Measurements from ENCODE around the gene NINJ1. TPM values are rescaled to one million over a fixed set of nuclear protein-coding genes. Genes with fewer than 3 reads are reported as not detected.

The NINJ1 gene
- total and polyA plus RNA-seq, 12 donors: 35.5 to 77.1 (median 41.3) TPM

GRCh38 chr9:93097511-93098201, 36.4 kb downstream of the NINJ1 start:
- intact Hi-C loops (cut with DNase I): loop anchor here in 3 of 10 donors (5.0 to 10.0 kb wide), 3 partner anchors 45 to 355 kb away; partner anchors contain the start of genes FAM120A (in 1 of the 3) and FAM120AOS (in 1 of the 3)
- H3K36me3 ChIP-seq: no peaks in the 10 kb centered on the region

GRCh38 chr9:93096811-93097382, 37.2 kb downstream of the NINJ1 start:
- peaks cover 18 to 72% (median 59%) of the 10 kb centered on the region in 9 donors for H3K4me1 ChIP-seq
- 18 to 22% methylated on average over 16 of the region's 16 CpGs for WGBS, 2 donors

More at GRCh38 chr9:93097511-93098201, 36.4 kb downstream of the NINJ1 start:
- Histone ChIP-seq H3K27ac (peak overlapping the region in 9 of 10 donors; percentile 26 to 97 (median 94)), H3K9me3 (no peaks in the 10 kb centered on the region), H3K4me3 (peak overlapping the region in 9 of 10 donors; percentile 83 to 100 (median 98)), H3K4me1 (peaks cover 18 to 65% (median 57%) of the 10 kb centered on the region in 9 donors), H3K27me3 (no peaks in the 10 kb centered on the region)
- ATAC-seq (no peak), DNase-seq (no peak)
- no peak for TF ChIP-seq CTCF (IDR thresholded peaks at IDR 0.05)
- 77 to 93% methylated on average over 11 of the region's 11 CpGs for WGBS, 2 donors

GRCh38 chr9:93096131-93096802, 37.8 kb downstream of the NINJ1 start, which contains the start of gene CARD19:
CARD19 (plus strand) TSS chr9:93096217; CDS start chr9:93096346, 129 bp downstream.
- ATAC-seq (peak in 4 of 8 donors; percentile 2 to 6 (median 4)), DNase-seq (peak; percentile 47 to 64)
- peaks cover 18 to 72% (median 59%) of the 10 kb centered on the region in 9 donors for H3K4me1 ChIP-seq
- 0 to 1% methylated on average over 34 to 65 of the region's 65 CpGs for WGBS, 2 donors
- H3K27ac ChIP-seq: peak within 1 kb of the TSS; percentile 91 to 99 (median 96)
- H3K4me3 ChIP-seq: peak within 1 kb of the TSS; percentile 83 to 100 (median 97)
- H3K36me3 ChIP-seq: no peaks in the 10 kb centered on the region
- peak in 3 of 9 donors; percentile 17 to 27 (median 23) for TF ChIP-seq CTCF (IDR thresholded peaks at IDR 0.05)
- intact Hi-C loops (cut with DNase I): loop anchor here in 3 of 10 donors (5.0 to 10.0 kb wide), 3 partner anchors 44 to 356 kb away; partner anchors contain the start of genes FAM120A (in 1 of the 3) and FAM120AOS (in 1 of the 3)
- no peaks in the 10 kb centered on the region for H3K27me3 ChIP-seq
- H3K9me3 ChIP-seq: peaks cover 0 to 7% (median 2%) of the 10 kb centered on the region in 11 donors

More at GRCh38 chr9:93096811-93097382, 37.2 kb downstream of the NINJ1 start:
- no peak for ATAC-seq
- H3K4me3 ChIP-seq: peak overlapping the region; percentile 83 to 100 (median 97)
- no peaks in the 10 kb centered on the region for H3K27me3 ChIP-seq
- H3K9me3 ChIP-seq: peaks cover 0 to under 1% (median 0%) of the 10 kb centered on the region in 11 donors
- H3K27ac ChIP-seq: peak overlapping the region; percentile 20 to 97 (median 94)
- intact Hi-C loops (cut with DNase I): loop anchor here in 3 of 10 donors (5.0 to 10.0 kb wide), 3 partner anchors 45 to 355 kb away; partner anchors contain the start of genes FAM120A (in 1 of the 3) and FAM120AOS (in 1 of the 3)
- no peak for DNase-seq
- no peaks in the 10 kb centered on the region for H3K36me3 ChIP-seq
- TF ChIP-seq CTCF (IDR thresholded peaks at IDR 0.05): no peak

All from heart right ventricle (tissue), 16 donors.